GM10266 (cell line): ENCODE data around the gene CDKAL1.

Source experiments
- DNase-seq: peaks from one replicate; pipeline ENCODE4 v3.0.0; 2012; ENCODE audit errors: extremely low spot score
- CTCF ChIP-seq: IDR thresholded peaks from 2 replicates; pipeline ENCODE4 v1.5.1; 2012; ENCODE audit warnings: mild to moderate bottlenecking, low read depth; ENCODE audit not compliant: control insufficient read depth, insufficient read depth; ENCODE audit errors: missing control alignments

The CDKAL1 gene

GRCh38 chr6:20630617-20631548, 96.6 kb downstream of the CDKAL1 start:
- DNase-seq = peak; percentile 10
- no peak for TF ChIP-seq CTCF

- no peak for TF ChIP-seq CTCF
- no peak for DNase-seq
Observed at GRCh38 chr6:20631549-20631924, 97.3 kb downstream of the CDKAL1 start.

GRCh38 chr6:20632696-20633095, 98.4 kb downstream of the CDKAL1 start:
- DNase-seq = no peak
- TF ChIP-seq CTCF = no peak

- no peak for TF ChIP-seq CTCF
- no peak for DNase-seq
Observed at GRCh38 chr6:20633566-20634340, 99.5 kb downstream of the CDKAL1 start.

- DNase-seq = no peak
- no peak for TF ChIP-seq CTCF
Observed at GRCh38 chr6:20639161-20639560, 104.9 kb downstream of the CDKAL1 start.

GRCh38 chr6:20640181-20640580, 105.9 kb downstream of the CDKAL1 start:
- no peak for TF ChIP-seq CTCF
- DNase-seq = no peak

- DNase-seq = no peak
- no peak for TF ChIP-seq CTCF
Observed at GRCh38 chr6:20642441-20642840, 108.2 kb downstream of the CDKAL1 start.
